Endothelial cell of umbilical vein (primary cell): Measurements from ENCODE around the gene EVA1A. TPM values are rescaled to one million over a fixed set of nuclear protein-coding genes. Genes with fewer than 3 reads are reported as not detected.

Experiments
- BruUV-seq: library from RNA; stranded (reverse); fragments of 400-500 nt; replicated peaks from 2 replicates; lab custom pipeline; 2021; lab: Mats Ljungman, UMichigan
- CTCF ChIA-PET: fragments of 300-600, 350-600 bp; sonication (Branson Sonifier 250); formaldehyde crosslinking; loops from one replicate; lab custom pipeline; 2021; ENCODE audit warnings: antibody characterized with exemption, inconsistent platforms; lab: Charles Lee
- POLR2A ChIA-PET: fragments of 300-600, 350-600 bp; sonication (Branson Sonifier 250); formaldehyde crosslinking; loops from one replicate; lab custom pipeline; 2021; ENCODE audit warnings: antibody characterized with exemption, inconsistent platforms; lab: Charles Lee
- DNase-seq: peaks from one replicate; pipeline ENCODE4 v3.0.0-alpha.2; 2011; ENCODE audit warnings: low read depth, low spot score
- FAIRE-seq: peaks from 2 replicates; lab custom pipeline; 2011; peaks lifted over from hg19 to GRCh38; lab: Jason Lieb, UNC
- H2AFZ ChIP-seq: 2 replicates; pipeline ENCODE4 v1.6.0; 2012; ENCODE audit warnings: low read depth, low read length, control low read depth, inconsistent platforms
- H3K27ac ChIP-seq: 2 replicates; pipeline ENCODE4 v1.5.1; 2011; ENCODE audit warnings: low read depth, mild to moderate bottlenecking, control low read depth, low read length, moderate library complexity; ENCODE audit not compliant: insufficient read depth
- H3K27me3 ChIP-seq, 2 experiments: 2 replicates each; pipeline versions ENCODE4 v1.6.0 to v1.6.1; 2011; ENCODE audit warnings: low read length in 2 of 2, mixed read lengths in 1 of 2; ENCODE audit not compliant: control insufficient read depth in 2 of 2, insufficient read depth in 2 of 2
- H3K36me3 ChIP-seq, 2 experiments: 2 replicates in 1 of 2; 3 replicates in 1 of 2; pipeline ENCODE4 v1.5.1; 2011; ENCODE audit warnings: low read length in 2 of 2, mild to moderate bottlenecking in 1 of 2, moderate library complexity in 1 of 2; ENCODE audit not compliant: control insufficient read depth in 2 of 2, insufficient read depth in 2 of 2; ENCODE audit errors: extremely low read depth in 1 of 2
- H3K4me1 ChIP-seq: 3 replicates; pipeline ENCODE4 v1.5.1; 2011; ENCODE audit warnings: mild to moderate bottlenecking, low read length; ENCODE audit not compliant: control insufficient read depth, insufficient read depth; ENCODE audit errors: extremely low read depth
- H3K4me2 ChIP-seq: 2 replicates; pipeline ENCODE4 v1.6.1; 2011; ENCODE audit warnings: low read length, control low read depth, mixed read lengths; ENCODE audit not compliant: insufficient read depth
- H3K4me3 ChIP-seq, 3 experiments: fragments of 200-600 bp in 1 of 3; sonication (generic), shearing (Covaris generic) in 1 of 3; replicated peaks in 1 of 3; 2 replicates each; pipeline ENCODE4 v1.5.1; 2011 to 2016; ENCODE audit warnings: control low read depth in 3 of 3, low read length in 3 of 3, mild to moderate bottlenecking in 2 of 3, inconsistent platforms in 1 of 3, low read depth in 1 of 3, moderate library complexity in 1 of 3; ENCODE audit not compliant: insufficient read depth in 1 of 3
- H3K79me2 ChIP-seq: 2 replicates; pipeline ENCODE4 v1.6.0; 2012; ENCODE audit warnings: low read length, inconsistent platforms; ENCODE audit not compliant: control insufficient read depth, insufficient read depth
- H3K9ac ChIP-seq: replicated peaks from 2 replicates; pipeline ENCODE3; 2011; ENCODE audit warnings: low read length, control low read depth; ENCODE audit not compliant: insufficient read depth; ENCODE audit errors: extremely low read depth
- H3K9me1 ChIP-seq: replicated peaks from 3 replicates; pipeline ENCODE4 v1.6.0; 2011; ENCODE audit warnings: mild to moderate bottlenecking, low read length; ENCODE audit not compliant: control insufficient read depth, insufficient read depth; ENCODE audit errors: extremely low read depth
- H3K9me3 ChIP-seq: replicated peaks from 2 replicates; pipeline ENCODE4 v1.5.1; 2012; ENCODE audit warnings: low read length, inconsistent platforms; ENCODE audit not compliant: control insufficient read depth, insufficient read depth
- H4K20me1 ChIP-seq: replicated peaks from 2 replicates; pipeline ENCODE3; 2011; ENCODE audit warnings: mild to moderate bottlenecking, low read length; ENCODE audit not compliant: control insufficient read depth, insufficient read depth; ENCODE audit errors: extremely low read depth
- EZH2 ChIP-seq: IDR thresholded peaks from 2 replicates; pipeline ENCODE4 v1.6.1; 2012; ENCODE audit warnings: borderline replicate concordance, low read depth, mild to moderate bottlenecking, moderate library complexity, low read length, inconsistent platforms; ENCODE audit not compliant: severe bottlenecking
- FOS ChIP-seq: IDR thresholded peaks from 2 replicates; pipeline ENCODE4 v1.6.1; 2011; ENCODE audit warnings: mild to moderate bottlenecking, low read length, moderate library complexity, borderline replicate concordance; ENCODE audit not compliant: insufficient read depth
- GATA2 ChIP-seq: IDR thresholded peaks from 2 replicates; pipeline ENCODE4 v1.7.0; 2011; ENCODE audit warnings: low read depth, mild to moderate bottlenecking, moderate library complexity, mixed read lengths, low read length; ENCODE audit not compliant: insufficient read length, insufficient read depth
- JUN ChIP-seq: IDR thresholded peaks from 2 replicates; pipeline ENCODE4 v1.6.1; 2011; ENCODE audit warnings: borderline replicate concordance, low read depth; ENCODE audit not compliant: insufficient read length, insufficient read depth
- MYC ChIP-seq: IDR thresholded peaks from one replicate; pipeline ENCODE4 v1.6.1; 2011; ENCODE audit warnings: mild to moderate bottlenecking, low read depth, low read length
- POLR2A ChIP-seq: IDR thresholded peaks from 2 replicates; pipeline ENCODE4 v1.6.1; 2012; ENCODE audit warnings: low read depth, mild to moderate bottlenecking, control low read depth, low read length
- POLR2AphosphoS5 ChIP-seq: IDR thresholded peaks from 2 replicates; pipeline ENCODE4 v1.6.1; 2012; ENCODE audit warnings: low read depth, mild to moderate bottlenecking, control low read depth, low read length, moderate library complexity; ENCODE audit not compliant: insufficient read depth
- dilution Hi-C: fragments of 300-500 bp; cut with MboI; formaldehyde crosslinking; loops from one replicate; pipeline ENCODE4 v1.15.0; 2019; ENCODE audit warnings: low sequenced_read_pairs; ENCODE audit not compliant: extremely low pct_ligation_motif_present
- intact Hi-C: fragments of 100-400 bp; cut with micrococcal nuclease; formaldehyde crosslinking; loops from one replicate; pipeline ENCODE4 v1.10.0; 2022
- polyA plus RNA-seq, 4 experiments: library from polyadenylated mRNA; depleted of rRNA in 3 of 4; stranded (reverse) in 3 of 4; unstranded in 1 of 4; fragments of >200 nt; gene quantifications; 2 replicates each; pipeline versions ENCODE4 v1.2.1 to v1.2.3, GENCODE V29; 2011 to 2012; ENCODE audit warnings: missing spikeins in 1 of 4
- total RNA-seq: library from RNA; stranded (reverse); gene quantifications from 2 replicates; pipeline ENCODE4 v1.2.3, GENCODE V29; 2021
- TF ChIP-seq, protein P1 (sequence below), 2 donors: IDR thresholded peaks; 1 replicate in 1 of 2; 2 replicates in 1 of 2; pipeline ENCODE4 v1.5.1; 2011; ENCODE audit warnings: low read length in 2 of 2, mild to moderate bottlenecking in 2 of 2, moderate library complexity in 2 of 2, control low read depth in 1 of 2, inconsistent platforms in 1 of 2, low read depth in 1 of 2; ENCODE audit not compliant: insufficient read depth in 1 of 2; ENCODE audit errors: extremely low read depth in 1 of 2
- TF ChIP-seq, protein P2 (sequence below): IDR thresholded peaks from 2 replicates; pipeline ENCODE4 v1.6.1; 2011; ENCODE audit not compliant: insufficient read depth, insufficient read length

The EVA1A gene
- total and polyA plus RNA-seq, 2 donors (not counting 3 experiments of a cell fraction or from before 2014, with no cell fraction given): 52.6 to 66.5 TPM

- Histone ChIP-seq H3K36me3 (no peaks in the 10 kb centered on the region), H3K4me1 (peaks cover 35% of the 10 kb centered on the region), H2AFZ (peak overlapping the region; percentile 40), H3K79me2 (peaks cover 48% of the 10 kb centered on the region), H3K27me3 (no peaks in the 10 kb centered on the region), H4K20me1 (peaks cover 5% of the 10 kb centered on the region), H3K27ac (peak overlapping the region; percentile 72), H3K9me1 (no peaks in the 10 kb centered on the region), H3K9ac (peak overlapping the region; percentile 82), H3K4me2 (peak overlapping the region; percentile 90), H3K4me3 (peak overlapping the region; percentile 63 to 94 (median 91)), H3K9me3 (no peaks in the 10 kb centered on the region)
- FAIRE-seq: peak; percentile 77
- POLR2A ChIA-PET: interaction anchor here (2.5 kb wide), 1 partner anchor 57 kb away, joined by 11 read pairs; no protein-coding TSS in a partner anchor
- CTCF ChIA-PET: interaction anchor here (1.0 to 4.2 kb wide), 17 partner anchors 10 to 94 kb away, joined by 3 to 33 read pairs (median 6); no protein-coding TSS in a partner anchor
- TSS peak; percentile 38 for BruUV-seq
- dilution Hi-C loops (no loop called here), intact Hi-C loops (loop anchor here (1.0 kb wide), 1 partner anchor 49 kb away; no protein-coding TSS in a partner anchor)
- DNase-seq: peak; percentile 56
- TF ChIP-seq, protein P1, sequence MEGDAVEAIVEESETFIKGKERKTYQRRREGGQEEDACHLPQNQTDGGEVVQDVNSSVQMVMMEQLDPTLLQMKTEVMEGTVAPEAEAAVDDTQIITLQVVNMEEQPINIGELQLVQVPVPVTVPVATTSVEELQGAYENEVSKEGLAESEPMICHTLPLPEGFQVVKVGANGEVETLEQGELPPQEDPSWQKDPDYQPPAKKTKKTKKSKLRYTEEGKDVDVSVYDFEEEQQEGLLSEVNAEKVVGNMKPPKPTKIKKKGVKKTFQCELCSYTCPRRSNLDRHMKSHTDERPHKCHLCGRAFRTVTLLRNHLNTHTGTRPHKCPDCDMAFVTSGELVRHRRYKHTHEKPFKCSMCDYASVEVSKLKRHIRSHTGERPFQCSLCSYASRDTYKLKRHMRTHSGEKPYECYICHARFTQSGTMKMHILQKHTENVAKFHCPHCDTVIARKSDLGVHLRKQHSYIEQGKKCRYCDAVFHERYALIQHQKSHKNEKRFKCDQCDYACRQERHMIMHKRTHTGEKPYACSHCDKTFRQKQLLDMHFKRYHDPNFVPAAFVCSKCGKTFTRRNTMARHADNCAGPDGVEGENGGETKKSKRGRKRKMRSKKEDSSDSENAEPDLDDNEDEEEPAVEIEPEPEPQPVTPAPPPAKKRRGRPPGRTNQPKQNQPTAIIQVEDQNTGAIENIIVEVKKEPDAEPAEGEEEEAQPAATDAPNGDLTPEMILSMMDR (IDR thresholded peaks at IDR 0.05; ENCODE audit: extremely low read depth in 1 of 2, insufficient read depth in 1 of 2, low read depth in 1 of 2, low read length in 2 of 2): peak; percentile 28 to 61
- TF ChIP-seq POLR2AphosphoS5: no peak
Observed at GRCh38 chr2:75560022-75560767, 544 bp downstream of the EVA1A start.

DNA sequence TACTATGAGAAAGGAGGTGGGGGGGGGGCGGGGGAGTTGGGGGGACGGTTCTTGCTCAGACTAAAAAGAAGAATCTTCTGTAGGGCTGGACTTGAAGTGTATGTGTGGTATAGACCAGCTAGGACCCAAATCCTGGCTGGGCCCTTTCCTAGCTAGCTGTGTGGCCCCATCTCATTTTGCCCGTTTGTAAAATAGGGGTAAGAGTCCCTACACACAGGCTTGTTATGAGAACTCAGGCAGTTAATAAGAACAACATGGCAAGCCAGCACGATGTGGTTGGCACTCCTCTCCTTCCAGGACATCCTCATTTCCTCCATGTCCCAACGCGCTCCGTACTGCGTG lies 1.1 kb downstream of the EVA1A start:
- FAIRE-seq (no peak), DNase-seq (no peak)
- no peaks in the 10 kb centered on the region for H3K9me3 ChIP-seq
- peak overlapping the region; percentile 90 for H3K4me2 ChIP-seq
- ChIA-PET CTCF (interaction anchor here (1.0 to 4.2 kb wide), 9 partner anchors 15 to 94 kb away, joined by 3 to 33 read pairs (median 21); no protein-coding TSS in a partner anchor), POLR2A (interaction anchor here (2.5 kb wide), 1 partner anchor 57 kb away, joined by 11 read pairs; no protein-coding TSS in a partner anchor)
- no peaks in the 10 kb centered on the region for H3K36me3 ChIP-seq
- H3K4me1 ChIP-seq: peaks cover 35% of the 10 kb centered on the region
- no peak for TF ChIP-seq GATA2
- TF ChIP-seq, protein P2, sequence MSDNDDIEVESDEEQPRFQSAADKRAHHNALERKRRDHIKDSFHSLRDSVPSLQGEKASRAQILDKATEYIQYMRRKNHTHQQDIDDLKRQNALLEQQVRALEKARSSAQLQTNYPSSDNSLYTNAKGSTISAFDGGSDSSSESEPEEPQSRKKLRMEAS: no peak
- TF ChIP-seq FOS: no peak
- TF ChIP-seq EZH2: no peak
- TF ChIP-seq POLR2AphosphoS5: no peak
- TF ChIP-seq JUN: no peak
- TF ChIP-seq MYC: no peak
- TF ChIP-seq POLR2A: no peak
- peak overlapping the region; percentile 72 for H3K27ac ChIP-seq
- intact Hi-C loops: loop anchor here (1.0 kb wide), 1 partner anchor 50 kb away; no protein-coding TSS in a partner anchor
- no peaks in the 10 kb centered on the region for H3K9me1 ChIP-seq
- H3K9ac ChIP-seq: peak overlapping the region; percentile 82
- H3K27me3 ChIP-seq: no peaks in the 10 kb centered on the region
- no TSS peak for BruUV-seq
- H4K20me1 ChIP-seq: peaks cover 5% of the 10 kb centered on the region
- H2AFZ ChIP-seq: peak overlapping the region; percentile 39
- H3K4me3 ChIP-seq: peak overlapping the region; percentile 63 to 94 (median 91)
- H3K79me2 ChIP-seq: peaks cover 52% of the 10 kb centered on the region
- dilution Hi-C loops: no loop called here
